Mesenchymal stem cell (in vitro differentiated cells and primary cell): ENCODE measurements around the gene RBM20.

Source experiments
- DNase-seq: peaks from one replicate; pipeline ENCODE4 v3.0.0-alpha.2; 2013
- H2AFZ ChIP-seq: one replicate; pipeline ENCODE4 v1.6.1; 2013; ENCODE audit warnings: low read depth, mild to moderate bottlenecking, control low read depth, inconsistent platforms, low read length, moderate library complexity
- H2AK5ac ChIP-seq: 2 replicates; pipeline ENCODE4 v1.6.1; 2013; ENCODE audit warnings: low read length, moderate library complexity, mild to moderate bottlenecking, inconsistent platforms; ENCODE audit not compliant: severe bottlenecking
- H2BK120ac ChIP-seq: one replicate; pipeline ENCODE4 v1.6.1; 2013; ENCODE audit warnings: low read depth, mild to moderate bottlenecking, inconsistent platforms, low read length, moderate library complexity
- H2BK12ac ChIP-seq, 2 experiments: one replicate each; pipeline ENCODE4 v1.6.1; 2013; ENCODE audit warnings: inconsistent platforms in 2 of 2, low read length in 2 of 2, mild to moderate bottlenecking in 2 of 2, moderate library complexity in 2 of 2, control low read depth in 1 of 2
- H2BK15ac ChIP-seq: one replicate; pipeline ENCODE4 v1.6.1; 2013; ENCODE audit warnings: mild to moderate bottlenecking, low read depth, inconsistent platforms; ENCODE audit not compliant: poor library complexity, severe bottlenecking
- H2BK5ac ChIP-seq: 2 replicates; pipeline ENCODE4 v1.6.1; 2013; ENCODE audit warnings: low read depth, mild to moderate bottlenecking, low read length, control low read depth, inconsistent platforms; ENCODE audit not compliant: poor library complexity, severe bottlenecking
- H3K14ac ChIP-seq, 2 experiments: one replicate each; pipeline ENCODE4 v1.6.1; 2013; ENCODE audit warnings: inconsistent platforms in 2 of 2, low read length in 2 of 2, control low read depth in 1 of 2, mild to moderate bottlenecking in 1 of 2, moderate library complexity in 1 of 2
- H3K18ac ChIP-seq, 2 experiments: one replicate each; pipeline ENCODE4 v1.6.1; 2013; ENCODE audit warnings: inconsistent platforms in 2 of 2, low read length in 2 of 2, control low read depth in 1 of 2, low read depth in 1 of 2, mild to moderate bottlenecking in 1 of 2
- H3K23ac ChIP-seq, 2 experiments: one replicate each; pipeline ENCODE4 v1.6.1; 2013; ENCODE audit warnings: inconsistent platforms in 2 of 2, low read length in 2 of 2, mild to moderate bottlenecking in 2 of 2, moderate library complexity in 2 of 2, control low read depth in 1 of 2
- H3K27ac ChIP-seq: 2 replicates; pipeline ENCODE4 v1.5.1; 2013; ENCODE audit warnings: mild to moderate bottlenecking, moderate library complexity, low read length, control low read depth, inconsistent platforms; ENCODE audit not compliant: poor library complexity, severe bottlenecking
- H3K27me3 ChIP-seq, 2 experiments: 2 replicates each; pipeline versions ENCODE4 v1.6.1 to v1.7.0; 2013; ENCODE audit warnings: low read length in 2 of 2, mild to moderate bottlenecking in 2 of 2, moderate library complexity in 2 of 2, control low read depth in 1 of 2, inconsistent platforms in 1 of 2; ENCODE audit not compliant: control insufficient read depth in 1 of 2, insufficient read depth in 1 of 2
- H3K36me3 ChIP-seq, 2 experiments: 2 replicates each; pipeline versions ENCODE4 v1.6.1 to v1.7.0; 2013; ENCODE audit warnings: low read length in 2 of 2, control low read depth in 1 of 2, inconsistent platforms in 1 of 2, low read depth in 1 of 2, mild to moderate bottlenecking in 1 of 2; ENCODE audit not compliant: insufficient read depth in 2 of 2, control insufficient read depth in 1 of 2
- H3K4ac ChIP-seq, 2 experiments: one replicate each; pipeline ENCODE4 v1.6.1; 2013; ENCODE audit warnings: inconsistent platforms in 2 of 2, low read length in 2 of 2, mild to moderate bottlenecking in 2 of 2, moderate library complexity in 2 of 2, control low read depth in 1 of 2, low read depth in 1 of 2
- H3K4me1 ChIP-seq: 2 replicates; pipeline ENCODE4 v1.6.1; 2013; ENCODE audit warnings: low read depth, low read length, control low read depth; ENCODE audit not compliant: control insufficient read depth, insufficient read depth
- H3K4me2 ChIP-seq: 2 replicates; pipeline ENCODE4 v1.6.1; 2013; ENCODE audit warnings: low read length, mild to moderate bottlenecking, inconsistent platforms; ENCODE audit not compliant: poor library complexity, severe bottlenecking
- H3K4me3 ChIP-seq, 2 experiments: 2 replicates each; pipeline versions ENCODE4 v1.5.1 to v1.7.0; 2013; ENCODE audit warnings: low read length in 2 of 2, mild to moderate bottlenecking in 2 of 2, control low read depth in 1 of 2, low read depth in 1 of 2; ENCODE audit not compliant: insufficient read depth in 1 of 2
- H3K79me1 ChIP-seq: replicated peaks from 2 replicates; pipeline ENCODE4 v1.6.1; 2013; ENCODE audit warnings: mild to moderate bottlenecking, control low read depth, low read length, inconsistent platforms; ENCODE audit not compliant: poor library complexity, severe bottlenecking
- H3K9ac ChIP-seq: 2 replicates; pipeline ENCODE4 v1.7.0; 2013; ENCODE audit warnings: mild to moderate bottlenecking, low read length, moderate library complexity
- H3K9me3 ChIP-seq: 2 replicates; pipeline ENCODE4 v1.7.0; 2013; ENCODE audit warnings: mild to moderate bottlenecking, low read length; ENCODE audit not compliant: control insufficient read depth
- H4K8ac ChIP-seq: one replicate; pipeline ENCODE4 v1.6.1; 2013; ENCODE audit warnings: inconsistent platforms, mild to moderate bottlenecking, low read length, moderate library complexity
- H4K91ac ChIP-seq: one replicate; pipeline ENCODE4 v1.6.1; 2013; ENCODE audit warnings: mild to moderate bottlenecking, low read length, inconsistent platforms
- WGBS: methylation state at CpG from one replicate; pipeline ENCODE4 v1.1.7; 2013; ENCODE audit warnings: mixed read lengths; 5-methylcytosine and 5-hydroxymethylcytosine counted together

The RBM20 gene

DNA sequence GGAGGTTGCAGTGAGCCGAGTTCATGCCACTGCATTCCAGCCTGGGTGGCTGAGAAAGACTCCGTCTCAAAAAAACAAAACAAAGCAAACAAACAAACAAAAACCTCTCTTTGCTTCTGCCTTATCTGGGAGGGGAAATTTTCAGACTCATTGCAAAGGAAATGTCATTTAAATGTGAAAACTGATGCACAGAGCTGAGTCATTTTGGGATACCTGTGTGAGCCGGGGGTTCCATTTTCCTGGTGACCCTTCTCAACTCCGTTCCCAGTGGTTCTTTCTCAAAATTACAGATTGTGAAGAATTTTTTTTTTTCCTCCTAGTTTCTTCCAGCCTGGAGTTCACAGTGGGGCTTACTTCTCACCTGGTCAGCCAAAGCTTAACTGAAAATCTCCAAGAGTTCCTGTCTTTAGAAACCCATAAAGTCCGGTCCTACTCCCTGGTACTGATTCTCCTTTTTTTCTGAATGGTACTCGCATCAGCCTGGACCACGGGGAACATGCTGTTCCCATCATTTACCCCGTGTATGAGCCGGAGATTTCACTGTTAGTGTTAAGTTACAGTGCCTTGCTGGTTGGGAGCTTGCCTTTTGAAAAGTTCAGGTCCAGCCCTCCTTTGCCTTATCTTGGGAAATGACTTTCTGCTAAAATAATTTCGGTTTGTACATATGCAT, 56.9 kb downstream of the RBM20 start:
- WGBS: 83% methylated on average over 9 of the region's 10 CpGs
- Histone ChIP-seq H3K36me3 (no peaks in the 10 kb centered on the region), H3K4me2 (no peak overlapping the region), H2AK5ac (no peak overlapping the region), H3K9me3 (no peaks in the 10 kb centered on the region), H2BK120ac (no peak overlapping the region), H3K14ac (no peak overlapping the region), H3K18ac (no peak overlapping the region), H2BK12ac (no peak overlapping the region), H4K8ac (no peak overlapping the region), H3K4ac (no peak overlapping the region), H2BK5ac (no peak overlapping the region), H3K27me3 (peaks cover 0 to 34% of the 10 kb centered on the region in 2 experiments), H3K4me3 (no peak overlapping the region), H2AFZ (no peak overlapping the region), H4K91ac (no peak overlapping the region), H3K4me1 (no peaks in the 10 kb centered on the region), H3K27ac (no peak overlapping the region), H3K23ac (no peak overlapping the region), H3K9ac (no peak overlapping the region), H2BK15ac (no peak overlapping the region), H3K79me1 (no peaks in the 10 kb centered on the region)
- DNase-seq: no peak

DNA sequence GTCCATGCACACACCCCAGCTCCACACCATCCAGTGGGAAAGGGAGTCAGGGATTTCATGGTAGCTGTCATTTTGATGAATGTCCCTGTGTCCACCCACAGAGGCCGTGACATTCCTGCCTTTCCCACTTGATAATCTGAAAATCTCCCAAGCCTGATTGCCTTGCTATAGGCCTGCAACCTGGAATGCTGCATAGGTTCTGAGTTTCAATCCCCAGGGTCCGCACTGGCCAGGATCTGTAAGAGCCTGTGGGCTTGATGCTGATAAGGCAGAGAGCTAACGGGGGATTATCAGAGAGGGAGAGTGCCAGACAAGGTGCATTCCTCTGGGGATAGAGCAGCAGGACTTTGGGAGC, 57.5 kb downstream of the RBM20 start:
- H3K27me3 ChIP-seq: peaks cover 0 to 29% of the 10 kb centered on the region in 2 experiments
- no peak overlapping the region for H3K23ac ChIP-seq
- H3K18ac ChIP-seq: no peak overlapping the region
- peaks cover 2% of the 10 kb centered on the region for H3K4me1 ChIP-seq
- H3K36me3 ChIP-seq: no peaks in the 10 kb centered on the region
- DNase-seq: no peak
- H3K9ac ChIP-seq: no peak overlapping the region
- WGBS: 13% methylated on average over 3 of the region's 3 CpGs
- no peak overlapping the region for H3K4me3 ChIP-seq
- H3K14ac ChIP-seq: no peak overlapping the region
- no peak overlapping the region for H4K8ac ChIP-seq
- H2AFZ ChIP-seq: no peak overlapping the region
- H2BK15ac ChIP-seq: no peak overlapping the region
- H4K91ac ChIP-seq: no peak overlapping the region
- H2BK120ac ChIP-seq: no peak overlapping the region
- H3K4ac ChIP-seq: no peak overlapping the region
- no peak overlapping the region for H2BK12ac ChIP-seq
- H3K4me2 ChIP-seq: no peak overlapping the region
- H3K27ac ChIP-seq: no peak overlapping the region
- no peaks in the 10 kb centered on the region for H3K79me1 ChIP-seq
- H3K9me3 ChIP-seq: no peaks in the 10 kb centered on the region
- H2AK5ac ChIP-seq: no peak overlapping the region
- H2BK5ac ChIP-seq: no peak overlapping the region

DNA sequence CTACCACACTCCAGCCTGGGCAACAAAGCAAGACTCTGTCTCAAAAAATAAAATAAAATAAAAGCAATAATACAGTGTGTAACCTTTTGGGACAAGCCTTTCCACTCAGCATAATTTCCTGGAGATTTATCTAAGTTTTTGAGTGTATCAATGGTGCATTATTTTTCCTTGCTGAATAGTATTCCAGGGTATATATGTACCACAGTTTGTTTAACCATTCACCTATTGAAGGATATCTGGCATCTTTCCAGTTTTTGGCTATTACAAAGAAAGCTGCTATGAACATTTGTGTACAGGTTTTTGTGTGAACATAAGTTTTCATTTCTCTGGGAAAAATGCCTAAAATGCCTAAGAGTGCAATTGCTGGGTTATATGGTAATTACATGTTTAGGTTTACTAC, 59.9 kb downstream of the RBM20 start:
- H3K27me3 ChIP-seq: peaks cover 0 to 15% of the 10 kb centered on the region in 2 experiments
- H3K4me2 ChIP-seq: no peak overlapping the region
- no peak overlapping the region for H3K23ac ChIP-seq
- H2BK15ac ChIP-seq: no peak overlapping the region
- H3K4me1 ChIP-seq: peaks cover 2% of the 10 kb centered on the region
- no peak overlapping the region for H3K4me3 ChIP-seq
- no peak overlapping the region for H3K14ac ChIP-seq
- no peak overlapping the region for H2BK12ac ChIP-seq
- H3K4ac ChIP-seq: no peak overlapping the region
- H3K18ac ChIP-seq: no peak overlapping the region
- H3K79me1 ChIP-seq: no peaks in the 10 kb centered on the region
- no peak overlapping the region for H2BK120ac ChIP-seq
- H3K9me3 ChIP-seq: no peaks in the 10 kb centered on the region
- no peak overlapping the region for H2BK5ac ChIP-seq
- no peak overlapping the region for H3K27ac ChIP-seq
- no peak overlapping the region for H2AFZ ChIP-seq
- DNase-seq: no peak
- no peaks in the 10 kb centered on the region for H3K36me3 ChIP-seq
- no peak overlapping the region for H3K9ac ChIP-seq
- no peak overlapping the region for H4K8ac ChIP-seq
- no peak overlapping the region for H2AK5ac ChIP-seq
- no peak overlapping the region for H4K91ac ChIP-seq

DNA sequence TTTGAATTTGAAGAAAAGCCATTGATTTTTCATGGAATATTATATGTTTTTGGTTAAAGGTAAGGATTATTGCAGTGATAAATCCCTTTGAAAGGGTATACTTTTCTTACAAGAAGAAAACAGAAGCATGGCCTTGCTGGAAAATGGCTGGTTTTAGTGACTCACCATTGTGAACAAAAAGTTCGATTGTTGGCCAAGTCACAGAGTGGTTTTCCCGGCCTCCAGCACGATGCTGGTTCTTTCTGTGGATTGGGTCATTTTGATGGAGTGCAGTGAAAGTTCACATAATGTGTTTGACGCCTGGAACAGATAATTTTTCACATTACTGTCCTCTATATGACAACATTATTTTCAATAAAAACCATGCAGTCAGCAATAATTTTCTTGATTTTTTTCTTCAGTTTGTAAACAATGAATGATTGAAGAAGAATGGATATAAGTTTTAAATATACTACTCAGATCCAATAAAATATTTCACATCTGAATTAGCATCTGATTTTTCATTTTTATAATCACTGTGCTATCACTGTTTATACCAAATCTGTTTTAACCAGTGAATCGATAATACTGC, 60.9 kb downstream of the RBM20 start:
- DNase-seq: no peak
- no peak overlapping the region for H4K8ac ChIP-seq
- H3K36me3 ChIP-seq: no peaks in the 10 kb centered on the region
- H3K14ac ChIP-seq: no peak overlapping the region
- peaks cover 0 to 12% of the 10 kb centered on the region in 2 experiments for H3K27me3 ChIP-seq
- no peak overlapping the region for H2BK120ac ChIP-seq
- no peak overlapping the region for H3K4ac ChIP-seq
- no peak overlapping the region for H3K23ac ChIP-seq
- H2BK12ac ChIP-seq: no peak overlapping the region
- H2BK5ac ChIP-seq: no peak overlapping the region
- WGBS: 96% methylated on average over 2 of the region's 5 CpGs
- H2AK5ac ChIP-seq: peak overlapping the region; percentile 55
- H3K27ac ChIP-seq: no peak overlapping the region
- no peak overlapping the region for H3K4me3 ChIP-seq
- H2AFZ ChIP-seq: no peak overlapping the region
- no peaks in the 10 kb centered on the region for H3K9me3 ChIP-seq
- H3K4me1 ChIP-seq: peaks cover 3% of the 10 kb centered on the region
- H3K79me1 ChIP-seq: no peaks in the 10 kb centered on the region
- H2BK15ac ChIP-seq: no peak overlapping the region
- H3K4me2 ChIP-seq: no peak overlapping the region
- no peak overlapping the region for H4K91ac ChIP-seq
- no peak overlapping the region for H3K18ac ChIP-seq
- no peak overlapping the region for H3K9ac ChIP-seq
